Esophagus mucosa (tissue), 1 donor: Measurements from ENCODE around the gene PAXIP1. TPM values are rescaled to one million over a fixed set of nuclear protein-coding genes. Genes with fewer than 3 reads are reported as not detected.
"Not testable (repeated sequence)": the region's sequence is repeated elsewhere in the genome, so short reads cannot be mapped to it uniquely, and the experiment has no call there.

ENCODE experiments used
- ATAC-seq: fragments of 200-7000 bp; cut with Tn5 transposase; one replicate; pipeline ENCODE4 v1.9.1; 2020
- total RNA-seq: library from RNA; stranded (reverse); gene quantifications from one replicate; pipeline ENCODE4 v1.2.4, GENCODE V29; 2023
- donor health status: DM: yes; HTN: yes; CAD: no.

PAXIP1 gene
- total RNA-seq, 1 donor from 2014 or later = 6.7 TPM

DNA sequence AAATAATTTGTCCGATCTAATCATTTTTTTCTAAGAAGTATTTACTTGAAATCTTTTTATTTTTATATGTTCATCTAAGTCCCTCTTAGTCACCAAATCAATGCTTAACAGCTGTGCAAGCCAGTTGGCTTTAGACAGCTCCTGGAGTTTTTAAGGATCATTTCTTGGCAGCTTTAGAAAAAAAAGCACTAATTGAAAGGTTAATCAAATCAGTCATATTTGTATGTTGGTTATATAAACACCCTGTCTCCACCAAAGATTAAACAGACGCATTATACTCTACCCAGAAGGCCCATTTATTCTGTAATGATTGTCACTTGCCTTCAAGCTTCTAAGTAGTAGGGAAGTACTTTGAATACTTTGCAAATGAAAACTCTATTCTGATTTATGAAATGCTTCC, 60.2 kb downstream of the PAXIP1 start:
- no peak for ATAC-seq

DNA sequence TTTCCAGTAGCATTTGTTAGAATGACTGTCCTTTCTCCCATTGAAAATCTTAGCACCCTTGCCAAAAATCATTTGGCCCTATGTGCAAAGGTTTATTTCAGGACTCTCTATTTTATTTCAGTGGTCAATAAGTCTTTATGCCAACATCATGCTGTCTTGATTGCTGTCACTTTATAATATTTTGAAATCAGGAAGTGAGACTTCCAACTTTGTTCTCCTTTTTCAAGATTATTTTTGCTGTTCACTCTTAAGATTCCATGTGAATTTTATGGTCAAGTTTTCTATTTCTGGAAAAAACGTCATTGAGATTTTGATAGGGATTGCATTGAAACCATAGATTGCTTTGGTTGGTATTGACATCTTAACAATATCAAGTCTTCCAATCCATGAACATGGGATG, 65.1 kb downstream of the PAXIP1 start:
- ATAC-seq = no peak

DNA sequence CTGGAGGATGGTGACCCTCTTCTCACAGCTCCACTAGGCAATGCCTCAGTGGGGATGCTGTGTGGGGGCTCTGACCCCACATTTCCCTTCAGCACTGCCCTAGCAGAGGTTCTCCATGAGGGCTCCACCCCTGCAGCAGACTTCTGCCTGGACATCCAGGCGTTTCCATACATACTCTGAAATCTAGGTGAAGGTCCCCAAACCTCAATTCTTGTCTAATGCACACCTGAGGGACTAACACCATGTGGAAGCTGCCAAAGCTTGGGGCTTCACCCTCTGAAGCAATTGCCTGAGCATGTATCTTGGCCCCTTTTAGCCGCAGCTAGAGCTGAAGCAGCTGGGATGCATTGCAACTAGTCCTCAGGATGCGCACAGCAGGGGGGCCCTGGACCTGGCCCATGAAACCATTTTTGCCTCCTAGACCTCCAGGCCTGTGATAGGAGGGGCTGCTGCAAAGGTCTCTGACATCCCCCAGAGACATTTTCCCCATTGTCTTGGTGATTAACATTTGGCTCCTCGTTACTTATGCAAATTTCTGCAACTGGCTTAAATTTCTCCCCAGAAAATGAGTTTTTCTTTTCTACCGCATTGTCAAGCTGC, 68.5 kb downstream of the PAXIP1 start:
- ATAC-seq = not testable (repeated sequence)

DNA sequence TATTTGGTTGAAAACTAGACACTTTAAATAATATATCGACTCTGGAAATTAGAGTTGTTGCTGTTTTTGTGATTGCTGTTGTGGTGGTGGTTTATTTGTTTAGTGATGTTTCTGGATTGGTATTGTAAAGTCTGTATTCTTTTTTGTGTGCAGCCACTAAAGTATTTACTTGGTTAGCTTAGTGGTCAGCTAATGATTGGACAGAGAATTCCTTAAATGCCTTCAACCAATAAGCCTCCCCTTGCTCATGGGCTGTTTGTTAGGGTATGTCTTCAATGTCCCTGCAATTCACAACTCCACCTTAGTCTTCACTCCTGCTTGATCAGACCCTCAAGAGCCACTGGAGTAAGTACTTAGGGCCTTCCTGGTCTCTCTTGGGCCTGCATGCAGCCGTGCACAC, 71.0 kb downstream of the PAXIP1 start:
- no peak for ATAC-seq

DNA sequence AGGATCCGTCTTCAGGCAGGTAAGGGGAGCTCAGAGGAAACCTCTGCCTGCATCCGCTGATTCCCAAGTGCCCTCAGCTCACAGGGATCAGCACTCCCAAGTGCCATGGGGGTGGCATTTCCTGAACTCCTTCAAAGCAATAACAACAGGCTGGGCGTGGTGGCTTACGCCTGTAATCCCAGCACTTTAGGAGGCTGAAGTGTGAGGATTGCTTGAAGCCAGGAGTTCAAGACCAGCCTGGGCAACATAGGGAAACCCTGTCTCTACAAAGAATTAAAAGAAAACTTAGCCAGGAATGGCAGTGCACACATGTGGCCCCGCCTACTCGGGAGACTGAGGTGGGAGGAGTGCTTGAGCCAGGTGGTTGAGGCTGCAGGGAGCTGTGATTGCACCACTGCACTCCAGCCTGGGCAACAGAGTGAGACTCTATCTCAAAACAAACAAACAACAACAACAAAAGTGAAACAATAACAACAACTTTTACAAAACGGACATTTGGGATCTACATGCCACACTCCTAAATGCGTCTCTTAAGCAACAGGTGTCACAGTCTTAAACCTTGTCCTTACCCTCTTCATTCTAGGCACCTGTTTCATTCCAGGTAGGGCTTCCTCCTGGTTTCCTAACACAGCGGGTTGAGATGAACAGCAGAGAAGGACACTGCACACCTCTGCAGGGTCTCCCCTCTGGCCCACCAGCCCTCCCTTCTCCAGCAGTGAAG, 73.8 kb downstream of the PAXIP1 start:
- ATAC-seq = no peak

DNA sequence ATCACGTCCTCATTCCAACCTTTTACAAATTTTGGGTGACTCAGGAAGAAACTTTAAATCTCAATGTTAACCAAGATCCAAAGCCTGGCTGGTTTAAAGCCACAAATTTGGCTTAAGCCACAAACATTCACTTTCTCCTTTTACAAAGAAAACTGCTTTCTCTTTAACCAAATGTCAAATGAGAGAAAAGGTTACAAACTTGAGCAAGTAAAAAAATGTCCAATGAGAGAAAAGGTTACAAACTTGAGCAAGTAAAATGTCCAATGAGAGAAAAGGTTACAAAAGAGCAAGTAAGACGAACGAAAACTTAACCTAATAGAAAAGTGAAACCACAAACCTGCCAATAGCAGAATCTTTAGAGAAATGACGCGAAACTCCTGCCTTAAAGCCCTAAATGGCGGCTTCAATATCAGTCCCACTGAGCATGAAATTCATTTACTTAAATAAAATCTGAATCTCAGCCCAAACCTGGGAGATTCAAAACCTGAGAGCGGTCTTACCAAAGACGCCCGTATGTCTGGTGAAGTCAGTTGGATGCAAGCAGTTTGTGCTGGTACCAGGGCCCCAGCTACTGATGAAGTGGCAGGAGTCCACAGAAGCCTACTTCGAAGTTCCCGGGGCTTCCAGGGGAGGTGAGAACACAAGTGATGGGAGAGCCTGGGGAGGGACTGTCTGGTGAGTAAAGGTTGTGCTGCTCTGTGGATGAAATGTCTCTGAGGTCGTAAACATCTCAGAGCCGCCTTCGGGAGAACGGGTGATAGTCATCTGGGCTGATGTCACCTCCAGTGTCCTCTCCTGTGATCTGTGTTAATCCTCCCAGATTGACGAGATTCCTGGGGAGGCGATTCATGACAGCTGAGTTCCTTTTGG, 74.6 kb downstream of the PAXIP1 start:
- ATAC-seq = peak; percentile 78

DNA sequence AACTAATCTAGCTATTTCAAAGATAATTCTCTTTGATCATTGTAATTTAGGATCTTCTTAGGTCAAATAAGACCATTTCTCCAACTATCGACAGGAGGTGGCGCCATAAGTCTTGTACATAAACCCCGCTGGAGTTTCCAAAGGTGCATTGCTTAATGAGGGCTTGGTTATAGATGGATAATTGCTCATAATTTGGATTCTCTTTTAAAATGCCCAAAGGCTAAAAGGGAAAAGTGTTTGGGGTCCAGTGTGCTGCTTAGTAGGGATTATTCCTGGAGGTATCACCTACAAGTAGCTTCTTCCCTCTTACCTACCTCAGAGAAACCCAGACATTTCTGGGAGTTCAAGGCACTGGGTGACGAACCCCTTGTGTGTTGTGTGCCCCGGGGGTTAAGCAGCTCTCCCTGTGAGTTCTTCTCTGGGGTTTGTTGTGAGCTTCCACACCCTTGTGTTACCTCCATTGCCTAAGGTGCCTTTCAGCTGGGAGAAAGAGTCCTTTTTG, 75.2 kb downstream of the PAXIP1 start:
- peak; percentile 78 for ATAC-seq

DNA sequence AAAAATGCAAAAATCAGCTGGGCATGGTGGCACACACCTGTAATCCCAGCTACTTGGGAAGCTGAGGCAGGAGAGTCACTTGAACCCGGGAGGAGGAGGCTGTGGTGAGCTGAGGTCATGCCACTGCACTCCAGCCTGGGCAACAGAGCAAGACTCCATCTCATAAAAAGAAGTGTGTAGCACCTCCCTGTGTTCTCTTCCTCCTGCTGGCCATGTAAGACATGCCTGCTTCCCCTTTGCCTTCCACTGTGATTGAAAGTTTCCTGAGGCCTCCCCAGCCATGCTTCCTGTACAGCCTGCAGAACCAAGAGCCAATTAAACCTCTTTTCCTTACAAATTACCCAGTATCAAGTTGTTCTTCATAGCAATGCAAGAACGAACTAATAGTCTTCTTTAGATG, 80.5 kb downstream of the PAXIP1 start:
- not testable (repeated sequence) for ATAC-seq

DNA sequence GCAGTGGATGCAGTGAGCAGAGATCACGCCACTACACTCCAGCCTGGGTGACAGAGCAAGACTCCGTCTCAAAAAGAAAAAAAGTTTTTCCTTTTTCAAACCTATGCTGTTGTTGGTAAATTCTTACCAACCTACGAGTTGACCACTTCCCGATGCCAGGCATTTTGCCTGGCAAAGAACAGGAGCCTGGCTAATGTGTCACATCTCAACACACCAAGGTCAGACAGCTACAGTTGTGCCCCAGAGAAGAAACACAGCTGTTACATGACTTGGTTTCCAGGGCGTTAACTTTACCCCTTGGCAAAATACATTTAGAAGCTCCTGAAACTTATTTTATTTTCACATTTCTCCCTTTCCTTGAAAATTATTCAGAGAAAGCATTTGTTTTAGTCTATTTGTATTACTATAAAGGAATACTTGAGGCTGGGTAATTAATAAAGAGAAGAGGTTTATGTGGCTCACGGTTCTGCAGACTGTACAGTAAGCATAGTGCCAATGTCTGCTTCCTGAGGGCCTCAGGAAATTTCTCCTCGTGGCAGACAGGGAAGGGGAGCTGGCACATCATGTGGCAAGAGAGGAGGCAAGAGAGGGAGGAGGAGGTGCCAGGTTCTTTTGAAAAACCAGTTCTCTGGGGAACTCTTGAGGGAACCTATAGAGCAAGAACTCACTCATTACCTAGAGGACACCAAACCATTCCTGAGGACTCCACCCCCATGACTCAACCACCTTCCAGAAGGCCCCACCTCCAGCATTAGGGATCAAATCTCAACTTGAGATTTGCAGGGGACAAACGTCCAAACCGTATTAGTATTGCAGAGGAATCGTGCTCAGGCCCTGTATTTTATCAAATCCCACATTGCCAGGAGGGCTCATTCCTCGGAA, 83.3 kb downstream of the PAXIP1 start:
- ATAC-seq = peak; percentile 82

DNA sequence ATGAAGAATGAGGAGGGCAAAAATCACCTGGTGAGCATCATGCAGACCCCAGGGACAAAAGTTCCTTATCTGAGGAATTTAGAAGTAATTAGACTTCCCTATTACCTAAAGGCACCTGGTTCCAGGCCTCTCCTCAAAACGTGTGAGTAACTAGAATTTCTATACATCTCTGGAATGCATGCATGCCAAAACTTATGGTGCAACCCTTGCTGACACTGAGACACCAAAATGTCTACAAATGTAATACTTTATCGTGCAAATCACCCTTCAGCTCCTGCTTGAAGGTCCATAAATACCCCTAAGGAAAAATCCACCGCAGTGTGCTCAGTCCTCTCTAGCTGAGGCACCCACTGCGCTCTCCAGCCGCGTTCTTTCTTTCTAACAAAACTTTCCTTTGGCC, 84.2 kb downstream of the PAXIP1 start:
- no peak for ATAC-seq

DNA sequence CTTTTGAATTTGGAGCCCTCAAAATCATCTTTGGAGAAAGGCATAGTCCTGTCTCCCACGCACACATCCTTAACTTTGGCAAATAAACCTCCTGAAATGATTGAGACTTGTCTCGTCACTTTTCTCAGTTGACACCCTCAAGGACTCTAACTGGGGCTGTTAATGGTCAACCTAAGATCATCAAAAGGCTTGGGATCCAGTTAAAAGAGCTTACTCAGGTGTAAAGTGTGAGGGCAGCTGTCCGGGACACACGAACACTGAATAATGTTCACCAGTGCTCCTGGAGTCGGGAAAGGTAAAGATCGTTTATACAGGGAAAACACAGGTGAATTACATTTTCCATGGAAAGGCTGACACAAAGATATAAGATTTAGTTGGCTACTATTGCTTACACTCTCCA, 84.7 kb downstream of the PAXIP1 start:
- no peak for ATAC-seq

DNA sequence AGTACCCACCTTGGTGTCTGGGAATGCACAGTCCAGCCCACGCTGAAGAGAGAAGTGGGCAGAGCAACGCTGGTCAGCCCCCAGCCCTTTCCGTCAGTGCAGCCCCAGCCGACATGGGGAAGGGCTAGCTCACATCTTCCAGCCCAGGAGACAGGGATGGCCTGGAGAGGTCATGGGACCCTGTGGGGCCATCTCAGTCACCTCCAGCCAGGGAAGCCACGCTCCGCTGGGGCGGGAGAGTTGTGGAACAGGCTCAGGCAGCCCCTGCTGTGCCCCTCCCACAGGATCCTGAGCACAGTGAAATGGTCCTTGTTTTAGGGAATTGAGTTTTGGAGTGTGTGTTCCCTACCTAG, 85.1 kb downstream of the PAXIP1 start:
- ATAC-seq = no peak

DNA sequence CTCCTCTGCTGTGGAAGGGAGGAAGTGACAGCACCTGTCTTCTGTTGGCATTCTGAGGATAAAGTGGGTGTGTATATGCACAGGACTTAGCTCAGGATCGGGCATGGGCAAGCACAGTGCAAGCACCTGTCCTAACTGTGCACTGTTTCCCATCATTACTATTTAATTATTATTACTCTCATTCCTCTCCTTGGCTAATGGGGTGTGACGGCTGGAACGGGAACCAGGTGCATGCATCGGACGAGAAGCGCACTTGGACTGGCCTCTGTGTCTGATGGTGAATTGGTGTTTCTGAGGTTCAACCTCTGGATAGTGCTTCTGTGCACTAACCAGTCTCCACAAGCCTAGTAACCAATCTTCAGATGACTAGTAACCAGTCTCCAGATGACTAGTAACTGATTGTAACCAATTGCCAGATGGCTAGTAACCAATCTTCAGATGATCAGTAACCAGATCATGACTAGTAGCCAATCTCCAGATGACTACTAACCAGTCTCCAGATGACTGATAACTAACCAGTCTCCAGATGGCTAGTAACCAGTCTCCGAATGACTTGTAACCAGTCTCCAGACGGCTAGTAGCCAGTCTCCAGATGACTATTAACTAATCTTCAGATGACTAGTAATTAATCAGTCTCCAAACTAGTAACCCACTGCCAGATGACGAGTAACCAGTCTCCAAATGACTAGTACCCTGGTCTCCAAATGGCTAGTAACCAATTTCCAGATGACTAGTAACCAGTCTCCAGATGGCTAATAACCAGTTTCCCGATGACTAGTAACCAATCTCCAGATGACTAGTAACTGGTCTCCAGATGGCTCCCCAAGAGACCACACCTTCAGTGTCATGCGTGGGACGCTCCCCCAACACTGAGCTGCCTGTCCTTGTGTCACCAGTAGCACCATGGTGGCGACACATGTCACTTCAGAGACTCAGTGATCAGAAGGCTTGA, 85.8 kb downstream of the PAXIP1 start:
- ATAC-seq = no peak

DNA sequence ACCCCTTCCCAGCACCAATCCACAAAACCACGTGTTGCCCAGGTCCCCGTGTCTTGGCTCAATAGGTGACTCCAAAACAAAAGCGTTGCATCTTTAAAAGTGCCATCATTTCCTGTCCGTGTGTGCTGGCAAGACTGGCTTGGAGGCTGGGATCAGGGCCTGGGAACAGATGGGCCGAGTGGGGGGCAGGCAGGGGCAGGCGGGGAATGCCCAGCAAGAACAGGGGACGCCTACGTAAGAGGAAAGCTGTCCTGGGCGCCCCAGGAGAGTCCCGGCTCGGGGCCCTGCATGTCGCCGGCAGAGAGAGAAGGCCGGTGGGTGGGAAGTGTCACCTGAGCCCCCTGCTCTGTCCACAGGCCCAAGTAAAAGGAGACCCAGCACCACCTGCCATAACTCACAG, 86.5 kb downstream of the PAXIP1 start:
- no peak for ATAC-seq

DNA sequence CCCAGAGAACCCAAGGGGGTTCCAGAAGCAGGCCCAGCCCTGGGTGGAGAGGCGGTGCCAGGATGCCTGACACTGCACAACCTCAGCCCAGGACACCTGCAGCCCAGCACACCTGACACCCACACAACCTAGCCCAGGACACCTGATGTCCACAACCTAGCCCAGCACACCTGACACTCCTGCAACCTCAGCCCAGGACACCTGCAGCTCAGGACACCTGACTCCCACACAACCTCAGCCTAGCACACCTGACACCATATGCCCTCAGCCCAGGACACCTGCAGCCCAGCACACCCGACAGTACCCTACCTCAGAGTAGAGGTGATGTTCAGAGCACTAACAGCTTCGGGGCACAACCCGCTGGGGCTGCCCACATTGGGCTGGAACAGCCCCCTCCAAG, 87.3 kb downstream of the PAXIP1 start:
- ATAC-seq = no peak

DNA sequence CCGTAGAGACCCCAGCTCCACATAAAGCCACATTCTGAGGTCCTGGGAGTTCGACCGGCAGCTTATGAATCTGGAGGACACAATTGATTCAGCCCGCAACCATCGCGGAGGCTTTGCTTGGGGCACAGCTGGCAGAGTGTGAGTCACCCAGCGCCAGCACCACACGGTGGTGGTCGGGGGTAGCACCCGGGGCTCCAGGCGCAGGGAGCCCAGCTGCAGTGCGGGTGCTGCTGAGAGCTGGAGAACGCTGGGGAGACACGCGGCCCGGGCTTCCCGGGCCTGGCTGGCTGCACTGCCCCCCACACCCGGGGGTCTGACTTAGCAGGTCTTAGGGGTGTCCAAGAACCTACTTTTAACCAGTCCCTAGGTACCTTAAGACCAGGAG, 87.9 kb downstream of the PAXIP1 start:
- ATAC-seq = no peak

DNA sequence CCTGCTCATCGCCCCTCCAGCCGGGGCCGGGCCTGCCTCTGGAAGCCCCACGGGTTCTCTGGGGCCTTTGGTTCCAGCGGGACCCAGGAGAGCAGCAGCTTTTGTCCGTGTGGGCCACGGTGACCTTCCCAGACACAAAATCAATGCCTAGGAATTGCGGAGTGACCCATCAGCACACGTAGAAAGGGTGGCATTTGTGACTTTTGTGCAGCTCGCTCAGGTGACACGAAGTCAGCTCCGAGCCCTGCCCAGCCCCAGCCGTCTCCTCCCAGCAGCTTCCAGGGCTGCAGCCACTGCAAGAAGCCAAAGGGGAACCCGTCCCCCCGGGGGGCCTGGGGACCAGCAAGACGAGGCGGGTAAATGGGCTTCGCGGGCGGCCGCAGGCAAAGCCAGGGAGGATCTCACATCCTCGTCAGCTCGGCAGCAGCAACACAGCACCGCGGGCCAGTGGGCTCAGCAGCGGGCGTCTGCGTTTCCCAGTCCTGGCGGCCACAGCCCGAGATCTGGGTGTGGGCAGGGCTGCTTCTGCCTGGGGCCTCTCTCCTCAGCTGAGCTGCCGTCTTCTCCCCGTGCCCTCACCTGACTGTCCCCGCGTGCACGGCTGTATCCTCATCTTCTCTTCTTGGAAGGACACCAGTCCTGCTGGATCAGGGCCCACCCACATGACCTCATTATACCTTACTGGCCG, 88.5 kb downstream of the PAXIP1 start:
- ATAC-seq = no peak

DNA sequence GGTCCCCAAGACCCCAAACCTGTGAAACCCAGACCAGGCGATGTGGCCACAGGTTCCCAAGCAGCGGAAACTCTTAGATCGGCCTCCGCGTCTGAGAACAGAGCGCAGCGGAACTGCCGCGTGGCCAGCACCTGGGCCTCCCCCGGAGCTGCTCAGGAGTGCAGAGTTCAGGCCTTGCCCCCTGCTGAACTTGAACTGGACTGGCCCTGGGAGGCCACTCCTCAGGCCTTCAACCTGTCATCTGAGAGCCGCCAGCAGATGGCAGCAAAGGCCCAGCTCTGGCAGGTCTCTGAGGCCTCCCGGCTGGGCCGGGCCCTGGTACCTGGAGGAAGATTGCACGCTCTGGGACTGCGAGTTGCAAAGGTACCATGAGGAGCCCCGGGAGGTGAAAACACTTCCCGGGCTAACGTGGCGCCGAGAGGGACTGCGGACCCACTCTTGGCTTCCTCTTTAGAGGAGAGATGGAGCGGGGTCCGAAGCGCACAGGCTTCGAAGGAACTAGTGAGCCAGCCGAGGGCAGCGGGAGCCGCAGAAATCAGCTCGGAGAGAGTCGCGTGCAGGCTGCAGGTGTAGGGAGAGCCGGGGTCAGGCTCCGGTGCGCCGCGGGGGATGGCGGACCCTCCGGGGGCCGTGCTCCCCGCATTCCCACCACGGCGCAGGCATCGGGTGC, 89.2 kb downstream of the PAXIP1 start:
- peak; percentile 90 for ATAC-seq

DNA sequence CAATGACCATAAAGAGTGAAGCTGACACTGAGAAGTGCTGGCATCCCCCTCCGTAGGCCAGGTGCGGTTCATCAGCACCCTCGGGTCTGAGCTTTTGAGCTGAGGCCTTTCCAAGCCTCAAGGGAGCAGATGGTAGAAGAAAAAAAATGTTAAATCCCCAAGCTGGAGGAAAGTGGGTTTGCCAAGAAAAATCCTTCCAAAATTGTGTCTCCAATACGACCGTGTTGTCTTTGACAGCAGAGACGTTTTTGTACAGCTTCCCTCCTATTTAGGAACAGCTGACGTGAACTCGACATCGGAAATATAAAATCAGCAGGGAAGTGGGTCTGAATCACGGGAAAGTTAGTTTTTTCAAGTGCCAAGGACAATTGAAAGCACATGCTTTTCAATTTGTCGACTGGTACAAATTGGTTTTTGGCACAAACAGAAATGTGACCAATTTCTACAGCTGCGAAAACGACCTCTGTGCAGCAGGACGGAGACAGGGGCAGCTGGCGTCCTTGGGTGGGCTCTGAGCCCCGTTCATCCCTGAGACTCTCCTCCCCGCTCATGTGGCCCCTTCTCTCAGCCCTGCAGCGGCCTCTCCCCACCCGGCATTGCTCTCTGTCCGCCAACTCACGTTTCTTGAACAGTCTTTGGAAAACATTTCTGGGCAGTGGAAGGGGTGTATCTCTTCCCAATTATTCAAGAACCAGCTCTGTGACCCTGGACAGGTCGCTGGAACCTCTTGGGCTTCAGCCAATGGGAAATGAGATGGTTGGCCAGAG, 89.9 kb downstream of the PAXIP1 start:
- no peak for ATAC-seq
